ENCODE data around the gene TMED8.
"Not testable (repeated sequence)": the region's sequence is repeated elsewhere in the genome, so short reads cannot be mapped to it uniquely, and the experiment has no call there.

The TMED8 gene

GRCh38 chr14:77376771-77377501 is at the start of gene TMED8, which contains the start of gene SAMD15:
TSS of gene TMED8 (minus strand) at chr14:77377094. CDS start at chr14:77377053, 41 bp downstream.
TSS of gene SAMD15 (plus strand) at chr14:77377379. CDS start at chr14:77377419, 40 bp downstream.
- H3K27ac ChIP-seq = peak within 1 kb of the TSS; percentile 87
- TF ChIP-seq CTCF (IDR thresholded peaks at IDR 0.05) (peak; percentile 33; the same call in 1 of the 2 replicates), ZFX (IDR thresholded peaks at IDR 0.05; ENCODE audit: borderline replicate concordance) (no peak)

GRCh38 chr14:77426396-77426795 is 49.5 kb upstream of the TMED8 start:
- TF ChIP-seq CTCF (IDR thresholded peaks at IDR 0.05) (no peak), ZFX (IDR thresholded peaks at IDR 0.05; ENCODE audit: borderline replicate concordance) (no peak)
- H3K27ac ChIP-seq = no peak overlapping the region

GRCh38 chr14:77424862-77425261 is 48.0 kb upstream of the TMED8 start:
- no peak for TF ChIP-seq CTCF (IDR thresholded peaks at IDR 0.05)
- no peak for TF ChIP-seq ZFX (IDR thresholded peaks at IDR 0.05; ENCODE audit: borderline replicate concordance)
- no peak overlapping the region for H3K27ac ChIP-seq

GRCh38 chr14:77423423-77423822 is 46.5 kb upstream of the TMED8 start, which contains the start of gene NOXRED1:
TSS of gene NOXRED1 (minus strand) at chr14:77423523. CDS start at chr14:77422889, 634 bp downstream.
- TF ChIP-seq ZFX (IDR thresholded peaks at IDR 0.05; ENCODE audit: borderline replicate concordance) = no peak
- no peak for TF ChIP-seq CTCF (IDR thresholded peaks at IDR 0.05)
- no peak within 1 kb of the TSS for H3K27ac ChIP-seq

- TF ChIP-seq CTCF (IDR thresholded peaks at IDR 0.05) (no peak), ZFX (IDR thresholded peaks at IDR 0.05; ENCODE audit: borderline replicate concordance) (no peak)
- no peak overlapping the region for H3K27ac ChIP-seq
Measured at GRCh38 chr14:77421201-77421600, 44.3 kb upstream of the TMED8 start.

GRCh38 chr14:77416836-77417235 is 39.9 kb upstream of the TMED8 start:
- H3K27ac ChIP-seq = no peak overlapping the region
- TF ChIP-seq ZFX (IDR thresholded peaks at IDR 0.05; ENCODE audit: borderline replicate concordance) = no peak
- TF ChIP-seq CTCF (IDR thresholded peaks at IDR 0.05) = no peak

- not testable (repeated sequence) for H3K27ac ChIP-seq
Measured at GRCh38 chr14:77416098-77416497, 39.2 kb upstream of the TMED8 start.

GRCh38 chr14:77415403-77416030 is 38.6 kb upstream of the TMED8 start:
- not testable (repeated sequence) for H3K27ac ChIP-seq
